Ishikawa (cell line): ENCODE measurements around the gene PPP1R3F.

Source experiments
- CEBPB ChIP-seq: IDR thresholded peaks from 2 replicates; pipeline ENCODE4 v1.6.1; 2012
- CREB1 ChIP-seq: IDR thresholded peaks from 2 replicates; pipeline ENCODE4 v1.6.1; 2012; ENCODE audit warnings: low read depth
- EGR1 ChIP-seq: IDR thresholded peaks from 2 replicates; pipeline ENCODE4 v1.6.1; 2012
- EP300 ChIP-seq: IDR thresholded peaks from 2 replicates; pipeline ENCODE4 v1.6.1; 2012; ENCODE audit warnings: borderline replicate concordance
- FOXM1 ChIP-seq: IDR thresholded peaks from 2 replicates; pipeline ENCODE4 v1.6.1; 2012; ENCODE audit warnings: low read depth, borderline replicate concordance
- NFIC ChIP-seq: IDR thresholded peaks from 2 replicates; pipeline ENCODE4 v1.6.1; 2012
- RAD21 ChIP-seq: IDR thresholded peaks from 2 replicates; pipeline ENCODE4 v1.6.1; 2012; ENCODE audit warnings: low read depth
- REST ChIP-seq: IDR thresholded peaks from 2 replicates; pipeline ENCODE4 v1.6.1; 2012; ENCODE audit warnings: low read depth, mild to moderate bottlenecking
- TAF1 ChIP-seq: IDR thresholded peaks from 2 replicates; pipeline ENCODE4 v1.6.1; 2012; ENCODE audit warnings: low read depth, mild to moderate bottlenecking
- TCF12 ChIP-seq: IDR thresholded peaks from 2 replicates; pipeline ENCODE4 v1.6.1; 2012; ENCODE audit warnings: low read depth
- TEAD4 ChIP-seq: IDR thresholded peaks from 2 replicates; pipeline ENCODE4 v1.6.1; 2012
- YY1 ChIP-seq: IDR thresholded peaks from 2 replicates; pipeline ENCODE4 v1.6.1; 2012; ENCODE audit warnings: low read depth
- ZBTB7A ChIP-seq: IDR thresholded peaks from 2 replicates; pipeline ENCODE4 v1.6.1; 2012; ENCODE audit warnings: low read depth
- TF ChIP-seq, protein P1 (sequence below): IDR thresholded peaks from 2 replicates; pipeline ENCODE4 v1.6.1; 2012
- TF ChIP-seq, protein P2 (sequence below): IDR thresholded peaks from 2 replicates; pipeline ENCODE4 v1.6.1; 2012

PPP1R3F gene

DNA sequence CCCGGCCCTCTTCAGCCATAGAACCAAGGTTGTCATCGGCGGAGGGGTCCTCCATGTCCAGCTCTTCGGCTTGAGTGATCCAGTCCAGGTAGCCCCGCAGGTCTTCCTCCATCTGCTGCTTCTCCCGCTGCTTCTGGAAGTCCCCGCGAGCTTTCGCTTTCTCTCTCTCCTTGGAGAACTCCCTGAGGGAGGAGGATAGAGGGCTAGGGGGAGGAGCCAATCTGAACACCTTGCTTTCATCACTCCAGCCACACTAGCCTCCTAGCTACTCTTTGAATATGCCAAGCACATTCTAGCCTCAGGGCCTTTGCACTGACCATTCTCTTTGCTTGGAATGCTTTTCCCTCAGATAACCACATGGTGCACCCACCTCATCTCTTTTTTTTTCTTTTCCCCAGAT lies 42.6 kb upstream of the PPP1R3F start:
- TF ChIP-seq, protein P1, sequence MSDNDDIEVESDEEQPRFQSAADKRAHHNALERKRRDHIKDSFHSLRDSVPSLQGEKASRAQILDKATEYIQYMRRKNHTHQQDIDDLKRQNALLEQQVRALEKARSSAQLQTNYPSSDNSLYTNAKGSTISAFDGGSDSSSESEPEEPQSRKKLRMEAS, result no peak
- TF ChIP-seq FOXM1 (no peak), EGR1 (no peak), CREB1 (no peak), EP300 (no peak), ZBTB7A (no peak), NFIC (no peak), REST (no peak), YY1 (no peak), TCF12 (no peak), TAF1 (no peak), RAD21 (no peak), TEAD4 (no peak), CEBPB (no peak)
- TF ChIP-seq, protein P2, sequence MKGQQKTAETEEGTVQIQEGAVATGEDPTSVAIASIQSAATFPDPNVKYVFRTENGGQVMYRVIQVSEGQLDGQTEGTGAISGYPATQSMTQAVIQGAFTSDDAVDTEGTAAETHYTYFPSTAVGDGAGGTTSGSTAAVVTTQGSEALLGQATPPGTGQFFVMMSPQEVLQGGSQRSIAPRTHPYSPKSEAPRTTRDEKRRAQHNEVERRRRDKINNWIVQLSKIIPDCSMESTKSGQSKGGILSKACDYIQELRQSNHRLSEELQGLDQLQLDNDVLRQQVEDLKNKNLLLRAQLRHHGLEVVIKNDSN, result no peak

GRCh38 chrX:49227726-49228125 lies 41.9 kb upstream of the PPP1R3F start:
- TF ChIP-seq REST, result no peak
- no peak for TF ChIP-seq EP300
- TF ChIP-seq, protein P2, result no peak
- TF ChIP-seq FOXM1, result no peak

GRCh38 chrX:49228185-49228584 lies 41.4 kb upstream of the PPP1R3F start:
- TF ChIP-seq CEBPB (no peak), NFIC (no peak), REST (no peak), EP300 (no peak), TAF1 (no peak), CREB1 (no peak), RAD21 (no peak), EGR1 (no peak), ZBTB7A (no peak), FOXM1 (no peak), TCF12 (no peak), YY1 (no peak), TEAD4 (no peak)
- TF ChIP-seq, protein P1, result no peak
- TF ChIP-seq, protein P2, result no peak

DNA sequence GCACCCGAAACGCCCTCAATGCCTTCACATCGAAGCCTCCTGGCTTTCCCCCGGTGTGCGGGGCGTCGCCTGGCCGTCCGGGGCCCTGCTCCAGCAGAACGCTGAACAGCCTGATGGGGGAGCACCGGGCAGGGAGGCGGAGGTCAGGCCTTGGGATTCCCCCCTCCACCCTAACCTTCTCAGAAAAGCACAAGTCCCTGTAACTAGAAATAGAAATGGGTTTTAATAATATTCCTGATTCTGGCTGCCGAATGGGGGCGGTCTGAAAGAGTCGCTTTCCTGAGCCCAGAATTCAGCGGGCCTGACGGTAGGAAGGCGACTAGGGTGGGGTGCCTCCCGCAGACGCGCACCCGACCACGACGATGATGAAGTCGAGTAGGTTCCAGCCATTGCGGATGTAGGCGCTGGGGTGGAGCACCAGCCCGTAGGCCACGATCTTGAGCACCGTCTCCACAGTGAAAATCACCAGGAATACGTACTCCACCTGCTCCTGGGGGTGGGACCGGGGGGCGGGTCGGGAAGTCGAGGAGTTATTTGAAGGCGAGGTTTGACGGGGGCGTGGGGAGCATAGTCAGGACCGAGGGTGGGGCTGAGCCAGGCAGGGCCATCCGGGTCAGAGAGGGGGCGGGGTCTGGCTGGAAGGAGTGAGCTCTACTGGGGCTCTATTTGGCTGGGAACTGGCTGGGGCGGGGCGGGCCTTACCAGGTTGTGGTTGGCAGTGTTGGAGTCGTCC lies 38.9 kb upstream of the PPP1R3F start:
- TF ChIP-seq FOXM1 (no peak), CEBPB (no peak), TEAD4 (no peak), YY1 (no peak), ZBTB7A (no peak), EGR1 (no peak)
